Body of pancreas (tissue), 4 donors: ENCODE data around the gene LEF1.

Experiments used
- CTCF ChIP-seq, 7 experiments: fragments of 450-650 bp in 4 of 7; fragments of 200-600 bp in 3 of 7; sonication (generic) in 3 of 7; IDR thresholded peaks; one replicate each; pipeline ENCODE4 v1.5.1; 2016 to 2019; ENCODE audit warnings: antibody characterized with exemption in 7 of 7
- POLR2A ChIP-seq, 3 donors: fragments of 450-650 bp; IDR thresholded peaks; one replicate each; pipeline ENCODE4 v1.6.1; 2016; ENCODE audit warnings: antibody characterized with exemption in 3 of 3, mild to moderate bottlenecking in 2 of 3

DNA sequence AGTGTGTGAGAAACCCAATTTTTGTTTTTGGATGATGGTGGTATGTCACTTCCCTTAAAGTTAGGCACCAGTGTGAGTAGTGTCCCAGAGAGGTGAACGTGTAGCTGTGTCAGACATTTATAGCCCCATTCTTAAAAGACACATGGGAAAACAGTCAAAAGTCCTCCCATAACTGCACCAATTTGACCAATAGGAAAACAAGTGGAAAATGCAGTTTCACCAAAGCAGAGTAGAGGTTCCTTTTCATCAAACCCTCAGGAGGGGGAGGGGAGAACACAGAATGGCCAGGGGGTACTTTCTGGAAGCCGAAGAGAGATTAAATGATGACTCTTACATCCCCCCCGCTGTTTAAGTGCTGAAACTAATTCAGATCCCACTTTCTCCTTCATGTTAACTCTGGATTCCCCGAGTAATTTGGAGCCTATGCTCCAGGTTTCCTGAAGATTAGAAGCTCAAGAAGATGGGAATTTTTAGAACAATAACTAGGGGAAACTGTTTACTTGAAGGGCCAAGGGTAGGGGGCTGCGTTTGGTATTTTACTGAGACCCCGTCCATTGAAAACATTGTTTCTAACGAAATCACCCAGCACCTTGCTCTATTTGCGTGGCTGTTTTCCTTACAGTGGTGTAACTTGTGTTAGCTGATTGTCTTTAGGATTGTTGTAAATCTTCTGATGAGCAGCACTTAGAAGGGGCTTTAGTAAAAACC is 2.1 kb upstream of the LEF1 start:
- TF ChIP-seq POLR2A (IDR thresholded peaks at IDR 0.05), result no peak
- no peak for TF ChIP-seq CTCF (IDR thresholded peaks at IDR 0.05)
